Endothelial cell of umbilical vein (primary cell): ENCODE data around the gene RASSF5. TPM values are rescaled to one million over a fixed set of nuclear protein-coding genes. Genes with fewer than 3 reads are reported as not detected.

ENCODE experiments used
- BruUV-seq: library from RNA; stranded (reverse); fragments of 400-500 nt; replicated peaks from 2 replicates; lab custom pipeline; 2021; lab: Mats Ljungman, UMichigan
- CTCF ChIA-PET: fragments of 300-600, 350-600 bp; sonication (Branson Sonifier 250); formaldehyde crosslinking; loops from one replicate; lab custom pipeline; 2021; ENCODE audit warnings: antibody characterized with exemption, inconsistent platforms; lab: Charles Lee
- POLR2A ChIA-PET: fragments of 300-600, 350-600 bp; sonication (Branson Sonifier 250); formaldehyde crosslinking; loops from one replicate; lab custom pipeline; 2021; ENCODE audit warnings: antibody characterized with exemption, inconsistent platforms; lab: Charles Lee
- DNase-seq: peaks from one replicate; pipeline ENCODE4 v3.0.0-alpha.2; 2011; ENCODE audit warnings: low read depth, low spot score
- FAIRE-seq: peaks from 2 replicates; lab custom pipeline; 2011; peaks lifted over from hg19 to GRCh38; lab: Jason Lieb, UNC
- H2AFZ ChIP-seq: 2 replicates; pipeline ENCODE4 v1.6.0; 2012; ENCODE audit warnings: low read depth, low read length, control low read depth, inconsistent platforms
- H3K27ac ChIP-seq: 2 replicates; pipeline ENCODE4 v1.5.1; 2011; ENCODE audit warnings: low read depth, mild to moderate bottlenecking, control low read depth, low read length, moderate library complexity; ENCODE audit not compliant: insufficient read depth
- H3K27me3 ChIP-seq, 2 experiments: 2 replicates each; pipeline versions ENCODE4 v1.6.0 to v1.6.1; 2011; ENCODE audit warnings: low read length in 2 of 2, mixed read lengths in 1 of 2; ENCODE audit not compliant: control insufficient read depth in 2 of 2, insufficient read depth in 2 of 2
- H3K36me3 ChIP-seq, 2 experiments: 2 replicates in 1 of 2; 3 replicates in 1 of 2; pipeline ENCODE4 v1.5.1; 2011; ENCODE audit warnings: low read length in 2 of 2, mild to moderate bottlenecking in 1 of 2, moderate library complexity in 1 of 2; ENCODE audit not compliant: control insufficient read depth in 2 of 2, insufficient read depth in 2 of 2; ENCODE audit errors: extremely low read depth in 1 of 2
- H3K4me1 ChIP-seq: 3 replicates; pipeline ENCODE4 v1.5.1; 2011; ENCODE audit warnings: mild to moderate bottlenecking, low read length; ENCODE audit not compliant: control insufficient read depth, insufficient read depth; ENCODE audit errors: extremely low read depth
- H3K4me2 ChIP-seq: 2 replicates; pipeline ENCODE4 v1.6.1; 2011; ENCODE audit warnings: low read length, control low read depth, mixed read lengths; ENCODE audit not compliant: insufficient read depth
- H3K4me3 ChIP-seq, 3 experiments: fragments of 200-600 bp in 1 of 3; sonication (generic), shearing (Covaris generic) in 1 of 3; replicated peaks in 1 of 3; 2 replicates each; pipeline ENCODE4 v1.5.1; 2011 to 2016; ENCODE audit warnings: control low read depth in 3 of 3, low read length in 3 of 3, mild to moderate bottlenecking in 2 of 3, inconsistent platforms in 1 of 3, low read depth in 1 of 3, moderate library complexity in 1 of 3; ENCODE audit not compliant: insufficient read depth in 1 of 3
- H3K79me2 ChIP-seq: 2 replicates; pipeline ENCODE4 v1.6.0; 2012; ENCODE audit warnings: low read length, inconsistent platforms; ENCODE audit not compliant: control insufficient read depth, insufficient read depth
- H3K9ac ChIP-seq: replicated peaks from 2 replicates; pipeline ENCODE3; 2011; ENCODE audit warnings: low read length, control low read depth; ENCODE audit not compliant: insufficient read depth; ENCODE audit errors: extremely low read depth
- H3K9me1 ChIP-seq: replicated peaks from 3 replicates; pipeline ENCODE4 v1.6.0; 2011; ENCODE audit warnings: mild to moderate bottlenecking, low read length; ENCODE audit not compliant: control insufficient read depth, insufficient read depth; ENCODE audit errors: extremely low read depth
- H3K9me3 ChIP-seq: replicated peaks from 2 replicates; pipeline ENCODE4 v1.5.1; 2012; ENCODE audit warnings: low read length, inconsistent platforms; ENCODE audit not compliant: control insufficient read depth, insufficient read depth
- H4K20me1 ChIP-seq: replicated peaks from 2 replicates; pipeline ENCODE3; 2011; ENCODE audit warnings: mild to moderate bottlenecking, low read length; ENCODE audit not compliant: control insufficient read depth, insufficient read depth; ENCODE audit errors: extremely low read depth
- EZH2 ChIP-seq: IDR thresholded peaks from 2 replicates; pipeline ENCODE4 v1.6.1; 2012; ENCODE audit warnings: borderline replicate concordance, low read depth, mild to moderate bottlenecking, moderate library complexity, low read length, inconsistent platforms; ENCODE audit not compliant: severe bottlenecking
- FOS ChIP-seq: IDR thresholded peaks from 2 replicates; pipeline ENCODE4 v1.6.1; 2011; ENCODE audit warnings: mild to moderate bottlenecking, low read length, moderate library complexity, borderline replicate concordance; ENCODE audit not compliant: insufficient read depth
- GATA2 ChIP-seq: IDR thresholded peaks from 2 replicates; pipeline ENCODE4 v1.7.0; 2011; ENCODE audit warnings: low read depth, mild to moderate bottlenecking, moderate library complexity, mixed read lengths, low read length; ENCODE audit not compliant: insufficient read length, insufficient read depth
- JUN ChIP-seq: IDR thresholded peaks from 2 replicates; pipeline ENCODE4 v1.6.1; 2011; ENCODE audit warnings: borderline replicate concordance, low read depth; ENCODE audit not compliant: insufficient read length, insufficient read depth
- MYC ChIP-seq: IDR thresholded peaks from one replicate; pipeline ENCODE4 v1.6.1; 2011; ENCODE audit warnings: mild to moderate bottlenecking, low read depth, low read length
- POLR2A ChIP-seq: IDR thresholded peaks from 2 replicates; pipeline ENCODE4 v1.6.1; 2012; ENCODE audit warnings: low read depth, mild to moderate bottlenecking, control low read depth, low read length
- POLR2AphosphoS5 ChIP-seq: IDR thresholded peaks from 2 replicates; pipeline ENCODE4 v1.6.1; 2012; ENCODE audit warnings: low read depth, mild to moderate bottlenecking, control low read depth, low read length, moderate library complexity; ENCODE audit not compliant: insufficient read depth
- dilution Hi-C: fragments of 300-500 bp; cut with MboI; formaldehyde crosslinking; loops from one replicate; pipeline ENCODE4 v1.15.0; 2019; ENCODE audit warnings: low sequenced_read_pairs; ENCODE audit not compliant: extremely low pct_ligation_motif_present
- intact Hi-C: fragments of 100-400 bp; cut with micrococcal nuclease; formaldehyde crosslinking; loops from one replicate; pipeline ENCODE4 v1.10.0; 2022
- polyA plus RNA-seq, 4 experiments: library from polyadenylated mRNA; depleted of rRNA in 3 of 4; stranded (reverse) in 3 of 4; unstranded in 1 of 4; fragments of >200 nt; gene quantifications; 2 replicates each; pipeline versions ENCODE4 v1.2.1 to v1.2.3, GENCODE V29; 2011 to 2012; ENCODE audit warnings: missing spikeins in 1 of 4
- total RNA-seq: library from RNA; stranded (reverse); gene quantifications from 2 replicates; pipeline ENCODE4 v1.2.3, GENCODE V29; 2021
- TF ChIP-seq, protein P1 (sequence below), 2 donors: IDR thresholded peaks; 1 replicate in 1 of 2; 2 replicates in 1 of 2; pipeline ENCODE4 v1.5.1; 2011; ENCODE audit warnings: low read length in 2 of 2, mild to moderate bottlenecking in 2 of 2, moderate library complexity in 2 of 2, control low read depth in 1 of 2, inconsistent platforms in 1 of 2, low read depth in 1 of 2; ENCODE audit not compliant: insufficient read depth in 1 of 2; ENCODE audit errors: extremely low read depth in 1 of 2
- TF ChIP-seq, protein P2 (sequence below): IDR thresholded peaks from 2 replicates; pipeline ENCODE4 v1.6.1; 2011; ENCODE audit not compliant: insufficient read depth, insufficient read length

RASSF5 gene
- total and polyA plus RNA-seq, 2 donors (not counting 3 experiments of a cell fraction or from before 2014, with no cell fraction given): 0.23 to 0.60 TPM

DNA sequence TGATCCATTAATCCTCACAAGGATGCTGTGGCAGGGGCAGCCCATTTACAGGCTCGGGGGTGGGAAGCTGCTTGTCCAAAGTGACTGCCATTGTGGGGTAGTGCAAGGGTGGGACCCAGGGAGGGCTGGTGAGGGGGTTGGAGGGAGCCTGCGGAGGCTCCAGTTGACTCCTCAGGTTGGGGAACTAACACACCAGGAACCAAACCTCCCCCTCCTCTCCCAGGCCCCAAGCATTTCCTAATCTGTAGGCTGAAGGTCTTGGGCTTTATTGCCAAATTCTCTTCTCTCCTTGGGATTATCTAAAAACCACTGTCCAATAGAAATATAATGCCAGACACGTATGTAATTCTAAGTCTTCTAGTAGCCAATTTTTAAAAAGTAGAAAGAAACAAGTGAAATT is 18.9 kb upstream of the RASSF5 start:
- Histone ChIP-seq H3K4me3 (no peak overlapping the region), H3K27ac (no peak overlapping the region), H3K4me2 (no peak overlapping the region), H2AFZ (no peak overlapping the region), H3K9me1 (no peaks in the 10 kb centered on the region), H3K9me3 (no peaks in the 10 kb centered on the region), H3K79me2 (no peaks in the 10 kb centered on the region), H3K36me3 (peaks cover 0 to 22% of the 10 kb centered on the region in 2 experiments), H3K9ac (no peak overlapping the region), H3K4me1 (peaks cover 8% of the 10 kb centered on the region), H4K20me1 (no peaks in the 10 kb centered on the region), H3K27me3 (no peaks in the 10 kb centered on the region)
- CTCF ChIA-PET: interaction anchor here (1.9 kb wide), 2 partner anchors 95 to 175 kb away, joined by 4 to 10 read pairs; no protein-coding TSS in a partner anchor
- no TSS peak for BruUV-seq
- POLR2A ChIA-PET: no interaction called here
- TF ChIP-seq FOS (no peak), POLR2A (no peak), EZH2 (no peak), MYC (no peak), JUN (no peak), POLR2AphosphoS5 (no peak), GATA2 (no peak)
- TF ChIP-seq, protein P1, sequence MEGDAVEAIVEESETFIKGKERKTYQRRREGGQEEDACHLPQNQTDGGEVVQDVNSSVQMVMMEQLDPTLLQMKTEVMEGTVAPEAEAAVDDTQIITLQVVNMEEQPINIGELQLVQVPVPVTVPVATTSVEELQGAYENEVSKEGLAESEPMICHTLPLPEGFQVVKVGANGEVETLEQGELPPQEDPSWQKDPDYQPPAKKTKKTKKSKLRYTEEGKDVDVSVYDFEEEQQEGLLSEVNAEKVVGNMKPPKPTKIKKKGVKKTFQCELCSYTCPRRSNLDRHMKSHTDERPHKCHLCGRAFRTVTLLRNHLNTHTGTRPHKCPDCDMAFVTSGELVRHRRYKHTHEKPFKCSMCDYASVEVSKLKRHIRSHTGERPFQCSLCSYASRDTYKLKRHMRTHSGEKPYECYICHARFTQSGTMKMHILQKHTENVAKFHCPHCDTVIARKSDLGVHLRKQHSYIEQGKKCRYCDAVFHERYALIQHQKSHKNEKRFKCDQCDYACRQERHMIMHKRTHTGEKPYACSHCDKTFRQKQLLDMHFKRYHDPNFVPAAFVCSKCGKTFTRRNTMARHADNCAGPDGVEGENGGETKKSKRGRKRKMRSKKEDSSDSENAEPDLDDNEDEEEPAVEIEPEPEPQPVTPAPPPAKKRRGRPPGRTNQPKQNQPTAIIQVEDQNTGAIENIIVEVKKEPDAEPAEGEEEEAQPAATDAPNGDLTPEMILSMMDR (IDR thresholded peaks at IDR 0.05; ENCODE audit: extremely low read depth in 1 of 2, insufficient read depth in 1 of 2, low read depth in 1 of 2, low read length in 2 of 2): no peak
- TF ChIP-seq, protein P2, sequence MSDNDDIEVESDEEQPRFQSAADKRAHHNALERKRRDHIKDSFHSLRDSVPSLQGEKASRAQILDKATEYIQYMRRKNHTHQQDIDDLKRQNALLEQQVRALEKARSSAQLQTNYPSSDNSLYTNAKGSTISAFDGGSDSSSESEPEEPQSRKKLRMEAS: no peak
- FAIRE-seq (no peak), DNase-seq (no peak)
- dilution Hi-C loops: no loop called here
- intact Hi-C loops: no loop called here
